Heart right ventricle (tissue), 16 donors: ENCODE results near the gene PPIP5K1. TPM values are rescaled to one million over a fixed set of nuclear protein-coding genes. Genes with fewer than 3 reads are reported as not detected.
A peak's percentile ranks its signal among the peaks of the same experiment; 100 is the strongest.

ENCODE experiments used
- ATAC-seq, 8 donors: fragments of 200-7000 bp; cut with Tn5 transposase; one replicate each; pipeline ENCODE4 v1.9.1; 2020; ENCODE audit warnings: mild to moderate bottlenecking in 8 of 8, moderate library complexity in 8 of 8, moderate number of reproducible peaks in 1 of 8
- DNase-seq, 2 donors: peaks; one replicate each; pipeline ENCODE4 v3.0.0-alpha.2; 2020
- H3K27ac ChIP-seq, 10 donors: fragments of 200-600 bp; sonication (generic) in 2 of 10; one replicate each; pipeline versions ENCODE4 v1.5.0 to v1.8.0; 2020 to 2022; ENCODE audit warnings: mild to moderate bottlenecking in 3 of 10
- H3K27me3 ChIP-seq, 7 donors: fragments of 200-600 bp; one replicate each; pipeline ENCODE4 v1.8.0; 2021 to 2022; ENCODE audit warnings: mild to moderate bottlenecking in 2 of 7
- H3K36me3 ChIP-seq, 9 donors: fragments of 200-600 bp; sonication (generic) in 1 of 9; one replicate each; pipeline versions ENCODE4 v1.5.0 to v1.8.0; 2020 to 2022; ENCODE audit warnings: mild to moderate bottlenecking in 2 of 9
- H3K4me1 ChIP-seq, 9 donors: fragments of 200-600 bp; sonication (generic) in 1 of 9; one replicate each; pipeline versions ENCODE4 v1.5.0 to v1.8.0; 2020 to 2022; ENCODE audit warnings: mild to moderate bottlenecking in 4 of 9
- H3K4me3 ChIP-seq, 10 donors: fragments of 200-600 bp; sonication (generic) in 2 of 10; one replicate each; pipeline versions ENCODE4 v1.5.0 to v1.8.0; 2020 to 2022; ENCODE audit warnings: mild to moderate bottlenecking in 7 of 10, moderate library complexity in 2 of 10
- H3K9me3 ChIP-seq, 11 donors: fragments of 200-600 bp in 10 of 11; sonication (generic) in 2 of 11; one replicate each; pipeline versions ENCODE4 v1.5.0 to v1.8.0; 2013 to 2022; ENCODE audit warnings: mild to moderate bottlenecking in 2 of 11, control low read depth in 1 of 11, moderate library complexity in 1 of 11
- WGBS, 2 donors: extraction: QIAGEN DNeasy Blood & Tissue Kit; methylation state at CpG; one replicate each; pipeline ENCODE4 v1.1.7; 2013; ENCODE audit warnings: inconsistent platforms in 1 of 2; 5-methylcytosine and 5-hydroxymethylcytosine counted together
- intact Hi-C, 10 donors: fragments of 100-400 bp; cut with DNase I; formaldehyde crosslinking; loops; one replicate each; pipeline versions ENCODE4 v1.11.1 to v1.14.2; 2022
- polyA plus RNA-seq, 2 donors: library from polyadenylated mRNA; stranded (reverse); fragments of 200-250 nt; gene quantifications; one replicate each; pipeline ENCODE4 v1.2.3, GENCODE V29; 2013
- total RNA-seq, 10 donors: library from RNA; stranded (reverse); fragmentation: NEBNext Ultra II Directional in 3 of 10; extraction: Animal tissue kit (Norgen Biotek cat#: 25700) in 3 of 10; gene quantifications; one replicate each; pipeline versions ENCODE4 v1.2.1 to v1.2.4, GENCODE V29; 2021 to 2023
- TF ChIP-seq, protein P1 (sequence below), 9 donors: fragments of 200-600 bp; sonication (generic) in 2 of 9; IDR thresholded peaks; one replicate each; pipeline versions ENCODE4 v1.5.0 to v1.8.0; 2021 to 2022; ENCODE audit warnings: antibody characterized with exemption in 9 of 9, mild to moderate bottlenecking in 5 of 9, moderate library complexity in 1 of 9
- donor health status: Arrhythmogenic right ventricular cardiomyopathy.
- donor health status: ischemic (EF 13 %, LVEDD 7.1; RV severe dilation, severe dysfunction).
- donor health status: healthy with polysubstance abuse.
- donor health status: DM: no; HTN: yes; CAD: no.
- donor health status: DM: no; HTN: no; CAD: no.
- donor health status: ischemic (EF 25% LVEDD 6.9; RV normal size, moderate dysfunction).
- donor health status: ischemic (EF 25% LVEDD 5.7; RV mildly dilated, moderate dysfunction).
- donor health status: healthy.
- donor health status: DM: yes; HTN: yes; CAD: no.
- donor health status: Ischemic cardiomyopathy.
- donor health status: ischemic (EF 35%, LVEDD 5.7; RV mildly dilated, moderate dysfunction).
- donor health status: nonischemic (EF 11% LVEDD 7.7; RV severe dilation, severe dysfunction).
- donor health status: DM: yes; HTN: yes; CAD: no.
- donor health status: PGD.
- donor health status: ischemic (EF 29% LVEDD 5.4; RV normal size, mild dysfunction).
- donor health status: nonischemic (EF 23%, LVEDD 6.1; RV moderate dilation, normal function).

The PPIP5K1 gene
- total and polyA plus RNA-seq, 12 donors, result 3.2 to 33.9 (median 16.2) TPM

DNA sequence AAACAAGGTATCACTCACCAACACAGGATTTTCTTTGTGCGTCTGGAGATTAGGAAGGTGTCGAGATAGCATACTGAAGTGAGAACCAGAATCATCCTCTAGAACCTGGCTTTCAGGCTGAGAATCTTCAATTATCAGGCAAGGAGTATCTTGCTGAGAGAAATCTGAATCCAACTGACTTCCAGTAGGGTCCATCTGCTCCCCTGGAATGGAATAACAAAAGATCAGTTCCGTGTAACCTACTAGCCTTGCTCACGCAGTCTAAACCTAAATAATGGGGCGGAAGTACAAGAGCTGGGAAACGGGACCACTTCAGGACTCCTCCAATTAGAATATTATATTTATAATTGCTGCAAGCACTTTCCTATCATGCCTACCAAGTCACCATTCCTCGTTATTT lies 97.7 kb downstream of the PPIP5K1 start:
- Histone ChIP-seq H3K27ac (peak overlapping the region in 9 of 10 donors; percentile 30 to 88 (median 79)), H3K27me3 (no peaks in the 10 kb centered on the region), H3K9me3 (no peaks in the 10 kb centered on the region), H3K4me1 (peaks cover 0 to 27% (median 21%) of the 10 kb centered on the region in 9 donors), H3K36me3 (peaks cover 0 to 43% (median 13%) of the 10 kb centered on the region in 9 donors), H3K4me3 (peak overlapping the region; percentile 61 to 96 (median 75))
- intact Hi-C loops, result loop anchor here in 4 of 10 donors (2.0 to 5.0 kb wide), 2 partner anchors 19 to 300 kb away; partner anchors contain the start of gene SERF2 (in 1 of the 4)
- TF ChIP-seq, protein P1, sequence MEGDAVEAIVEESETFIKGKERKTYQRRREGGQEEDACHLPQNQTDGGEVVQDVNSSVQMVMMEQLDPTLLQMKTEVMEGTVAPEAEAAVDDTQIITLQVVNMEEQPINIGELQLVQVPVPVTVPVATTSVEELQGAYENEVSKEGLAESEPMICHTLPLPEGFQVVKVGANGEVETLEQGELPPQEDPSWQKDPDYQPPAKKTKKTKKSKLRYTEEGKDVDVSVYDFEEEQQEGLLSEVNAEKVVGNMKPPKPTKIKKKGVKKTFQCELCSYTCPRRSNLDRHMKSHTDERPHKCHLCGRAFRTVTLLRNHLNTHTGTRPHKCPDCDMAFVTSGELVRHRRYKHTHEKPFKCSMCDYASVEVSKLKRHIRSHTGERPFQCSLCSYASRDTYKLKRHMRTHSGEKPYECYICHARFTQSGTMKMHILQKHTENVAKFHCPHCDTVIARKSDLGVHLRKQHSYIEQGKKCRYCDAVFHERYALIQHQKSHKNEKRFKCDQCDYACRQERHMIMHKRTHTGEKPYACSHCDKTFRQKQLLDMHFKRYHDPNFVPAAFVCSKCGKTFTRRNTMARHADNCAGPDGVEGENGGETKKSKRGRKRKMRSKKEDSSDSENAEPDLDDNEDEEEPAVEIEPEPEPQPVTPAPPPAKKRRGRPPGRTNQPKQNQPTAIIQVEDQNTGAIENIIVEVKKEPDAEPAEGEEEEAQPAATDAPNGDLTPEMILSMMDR (IDR thresholded peaks at IDR 0.05), result no peak
- ATAC-seq (no peak), DNase-seq (no peak)
- WGBS, 2 donors, result 6 to 9% methylated on average over 7 of the region's 7 CpGs

DNA sequence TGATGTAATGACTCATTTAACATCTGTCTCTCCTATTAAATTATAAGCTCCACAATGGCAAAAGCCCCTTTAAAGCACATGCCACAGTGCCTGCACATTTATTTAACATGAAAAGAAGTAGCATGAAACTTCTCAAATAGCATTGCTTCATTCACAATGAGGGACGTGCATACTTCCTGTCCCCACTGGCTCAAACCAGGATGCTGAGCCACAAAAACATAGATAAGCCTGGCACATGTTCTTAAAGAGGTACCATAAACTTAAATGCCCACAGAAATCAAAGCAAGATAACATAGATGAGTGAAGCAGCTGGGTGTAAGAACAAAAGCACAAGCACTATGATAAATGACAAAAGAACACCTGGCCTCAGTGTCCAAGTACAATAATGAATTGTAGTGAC lies 100.8 kb downstream of the PPIP5K1 start:
- no peaks in the 10 kb centered on the region for H3K9me3 ChIP-seq
- H3K4me3 ChIP-seq, result no peak overlapping the region
- no peaks in the 10 kb centered on the region for H3K27me3 ChIP-seq
- ATAC-seq, result no peak
- no peak for DNase-seq
- intact Hi-C loops, result no loop called here
- peaks cover 0 to 31% (median 22%) of the 10 kb centered on the region in 9 donors for H3K4me1 ChIP-seq
- H3K27ac ChIP-seq, result no peak overlapping the region
- 0 to 2% methylated on average over 1 of the region's 1 CpG for WGBS, 2 donors
- H3K36me3 ChIP-seq, result peaks cover 0 to 74% (median 17%) of the 10 kb centered on the region in 9 donors
- TF ChIP-seq, protein P1 (IDR thresholded peaks at IDR 0.05), result no peak

DNA sequence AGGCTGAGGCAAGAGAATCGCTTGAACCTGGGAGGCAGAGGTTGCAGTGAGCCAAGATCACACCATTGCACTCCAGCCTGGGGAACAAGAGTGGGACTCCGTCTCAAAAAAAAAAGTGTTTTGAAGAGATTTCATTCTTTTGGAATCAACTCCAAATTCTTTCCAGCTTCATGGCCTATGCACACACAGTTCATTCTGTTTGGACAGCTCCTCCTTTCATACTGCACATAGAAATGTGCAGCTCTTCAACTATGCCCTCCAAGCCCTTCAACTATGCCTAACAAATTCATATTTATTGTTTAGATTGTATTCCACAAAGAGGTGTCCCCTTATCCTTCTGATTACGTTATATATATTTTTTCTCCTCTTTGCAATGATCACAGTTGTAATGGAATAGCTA lies 101.2 kb downstream of the PPIP5K1 start:
- Histone ChIP-seq H3K27me3 (no peaks in the 10 kb centered on the region), H3K4me1 (peaks cover 0 to 33% (median 22%) of the 10 kb centered on the region in 9 donors), H3K9me3 (no peaks in the 10 kb centered on the region), H3K36me3 (peaks cover 0 to 78% (median 17%) of the 10 kb centered on the region in 9 donors), H3K27ac (no peak overlapping the region), H3K4me3 (no peak overlapping the region)
- no peak for ATAC-seq
- DNase-seq, result no peak
- TF ChIP-seq, protein P1 (IDR thresholded peaks at IDR 0.05), result no peak
- intact Hi-C loops, result no loop called here
- 83 to 90% methylated on average over 3 of the region's 3 CpGs for WGBS, 2 donors

DNA sequence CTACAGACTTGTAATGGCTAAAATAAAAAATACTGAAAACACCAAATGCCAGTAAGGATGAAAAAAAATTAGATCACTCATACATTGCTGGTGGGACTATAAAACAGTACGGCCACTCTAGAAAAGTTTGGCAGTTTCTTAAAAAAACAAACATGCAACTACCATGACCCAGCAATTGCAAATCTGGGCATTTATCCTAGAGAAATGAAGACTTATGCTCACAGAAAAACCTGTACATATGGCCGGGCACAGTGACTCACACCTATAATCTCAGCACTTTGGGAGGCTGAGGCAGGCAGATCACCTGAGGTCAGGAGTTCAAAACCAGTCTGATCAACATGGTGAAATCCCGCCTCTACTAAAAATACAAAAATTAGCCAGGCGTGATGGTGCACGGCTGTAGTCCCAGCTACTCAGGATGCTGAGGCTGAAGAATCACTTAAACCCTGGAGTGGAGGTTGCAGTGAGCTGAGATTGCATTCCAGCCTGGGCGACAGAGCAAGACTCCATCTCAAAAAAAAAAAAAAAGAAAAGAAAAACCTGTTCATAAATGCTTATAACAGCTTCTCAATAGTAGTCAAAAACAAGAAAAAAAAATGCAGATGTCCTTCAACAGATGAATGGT lies 102.6 kb downstream of the PPIP5K1 start:
- no peaks in the 10 kb centered on the region for H3K9me3 ChIP-seq
- H3K36me3 ChIP-seq, result peaks cover 0 to 87% (median 17%) of the 10 kb centered on the region in 9 donors
- H3K4me1 ChIP-seq, result peaks cover 0 to 31% (median 19%) of the 10 kb centered on the region in 9 donors
- intact Hi-C loops, result no loop called here
- no peak for DNase-seq
- TF ChIP-seq, protein P1 (IDR thresholded peaks at IDR 0.05), result no peak
- H3K27ac ChIP-seq, result no peak overlapping the region
- no peaks in the 10 kb centered on the region for H3K27me3 ChIP-seq
- no peak overlapping the region for H3K4me3 ChIP-seq
- WGBS, 2 donors, result 92 to 95% methylated on average over 6 of the region's 6 CpGs
- no peak for ATAC-seq
